GM18873 (cell line): ENCODE data around the gene ZNF451.
"Not testable (repeated sequence)": the region's sequence is repeated elsewhere in the genome, so short reads cannot be mapped to it uniquely, and the experiment has no call there.

Experiments used
- ATAC-seq: cut with Tn5 transposase; IDR thresholded peaks from one replicate; pipeline ENCODE4 v1.9.1; 2021; ENCODE audit warnings: mild to moderate bottlenecking, moderate library complexity, moderate number of reproducible peaks; ENCODE audit not compliant: unreplicated experiment, low FRiP score

ZNF451 gene

GRCh38 chr6:57090458-57091067 is 575 bp downstream of the ZNF451 start:
- peak; percentile 3 for ATAC-seq

DNA sequence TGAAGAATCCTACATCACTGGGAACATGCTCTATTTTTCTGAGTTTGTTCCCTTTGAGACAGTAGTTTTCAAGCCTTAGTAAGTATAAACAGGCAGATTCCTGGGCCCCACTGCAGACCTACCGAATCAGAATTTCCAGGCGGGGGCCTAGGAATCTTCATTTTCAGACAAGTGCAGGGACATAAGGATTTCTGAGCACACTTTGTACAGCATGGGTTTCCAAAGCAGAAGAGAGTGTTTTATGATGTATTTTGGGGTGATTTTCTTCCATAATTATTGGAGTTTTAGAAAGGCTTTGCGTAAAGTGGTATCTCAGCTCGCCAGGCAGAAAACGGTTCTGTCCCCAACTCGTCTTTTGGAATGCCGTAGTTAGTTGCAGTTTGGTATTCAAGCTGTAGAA is 1.4 kb downstream of the ZNF451 start:
- not testable (repeated sequence) for ATAC-seq

GRCh38 chr6:57094689-57095088 is 4.7 kb downstream of the ZNF451 start:
- no peak for ATAC-seq

DNA sequence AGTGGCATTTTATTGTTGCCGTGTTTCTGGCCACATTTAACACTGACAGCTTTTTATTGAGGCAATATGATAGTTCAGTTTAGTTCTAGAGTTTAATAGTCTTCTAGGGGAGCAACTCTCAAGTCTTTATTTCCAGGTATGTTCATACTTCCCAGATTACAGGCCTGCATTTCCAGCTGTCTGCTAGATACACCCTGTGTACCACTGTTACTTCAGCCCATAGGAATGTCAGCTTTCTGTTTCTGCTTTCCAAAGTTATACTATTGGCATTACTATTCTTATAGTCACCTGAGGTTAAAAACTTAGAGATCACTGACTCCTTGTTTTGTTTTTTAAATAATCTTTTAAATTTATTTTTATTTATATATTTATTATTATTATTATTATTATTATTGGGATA is 7.6 kb downstream of the ZNF451 start:
- ATAC-seq = no peak

GRCh38 chr6:57102976-57103375 is 13.0 kb downstream of the ZNF451 start:
- ATAC-seq = no peak

GRCh38 chr6:57104336-57104735 is 14.3 kb downstream of the ZNF451 start:
- ATAC-seq = no peak

DNA sequence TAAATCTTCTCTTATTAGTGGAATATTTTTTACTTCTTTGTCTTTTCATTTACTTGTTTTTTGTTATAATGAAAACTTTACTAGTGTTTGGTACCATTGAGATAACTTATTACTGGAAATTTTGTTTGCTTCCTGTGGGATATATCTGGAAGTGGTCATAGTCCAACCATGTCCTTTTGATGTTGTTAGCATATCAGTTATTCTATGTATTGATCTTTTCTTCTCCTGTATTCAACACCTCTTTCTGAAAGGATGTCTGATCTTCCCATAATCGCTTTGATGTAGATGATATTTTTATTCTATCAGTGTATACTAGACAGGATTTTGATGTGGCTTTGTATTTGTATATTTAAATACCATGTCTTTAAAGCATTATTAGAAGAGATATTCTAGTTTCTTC is 17.0 kb downstream of the ZNF451 start:
- no peak for ATAC-seq

DNA sequence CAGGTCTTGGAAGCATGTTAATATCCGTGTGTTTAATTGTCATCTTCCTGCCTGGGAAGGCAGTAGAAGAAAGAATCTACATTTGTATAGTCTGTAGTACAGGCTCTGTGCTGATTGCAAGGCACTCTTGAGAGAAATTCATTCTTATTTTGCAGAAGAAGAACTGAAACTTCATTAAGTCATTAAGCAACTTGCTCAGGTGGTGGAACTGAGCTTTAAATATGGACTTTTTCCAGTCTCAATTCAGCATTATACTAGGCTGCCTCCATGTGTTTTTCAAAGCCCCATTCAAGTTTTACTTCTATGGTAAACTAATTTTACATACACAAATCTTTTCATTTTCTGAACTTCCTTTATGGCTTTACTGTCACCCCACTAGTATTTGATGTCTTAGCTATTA is 18.7 kb downstream of the ZNF451 start:
- ATAC-seq = peak; percentile 94

DNA sequence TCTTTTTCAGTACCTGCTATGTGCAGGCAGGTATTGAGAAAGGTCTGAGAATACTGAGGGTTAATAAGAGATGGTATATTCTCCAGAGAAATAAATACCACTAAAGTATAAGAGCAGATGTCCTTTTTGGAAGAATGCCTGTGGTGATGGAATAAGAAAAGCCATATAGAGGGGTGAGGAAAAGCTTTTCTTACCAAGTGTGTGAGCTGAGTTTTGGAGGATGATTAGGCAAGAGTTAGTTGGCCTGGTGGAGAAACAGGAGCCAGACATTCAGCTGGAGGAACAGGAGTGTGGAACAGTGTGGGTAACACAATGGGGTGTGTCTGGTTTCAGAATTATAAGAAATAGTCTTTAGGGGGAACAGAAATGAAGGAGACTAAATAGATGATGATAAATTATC is 19.9 kb downstream of the ZNF451 start:
- ATAC-seq = no peak

GRCh38 chr6:57113105-57113504 is 23.1 kb downstream of the ZNF451 start:
- no peak for ATAC-seq

GRCh38 chr6:57116776-57117175 is 26.8 kb downstream of the ZNF451 start:
- ATAC-seq = no peak

GRCh38 chr6:57117796-57118195 is 27.8 kb downstream of the ZNF451 start:
- ATAC-seq = no peak

- ATAC-seq = no peak
These were observed 33.1 kb downstream of the ZNF451 start for GRCh38 chr6:57123111-57123510.

DNA sequence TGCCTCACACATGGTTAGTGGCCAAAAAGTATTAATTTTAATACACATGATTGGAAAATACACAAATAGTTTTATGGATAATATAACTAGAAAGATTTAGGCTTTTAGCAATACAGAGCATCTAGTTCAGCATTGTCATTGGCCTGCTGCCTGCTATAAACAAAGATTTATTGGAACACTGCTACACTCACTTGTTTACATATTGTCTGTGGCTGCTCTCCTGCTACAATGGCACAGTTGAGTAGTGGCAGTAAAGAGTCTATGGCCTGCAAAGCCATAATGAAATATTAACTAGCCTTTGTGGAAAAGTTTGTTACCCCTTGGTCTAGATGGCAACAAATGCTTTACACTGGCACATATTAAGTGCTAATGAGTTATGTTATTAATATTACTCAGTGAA is 37.8 kb downstream of the ZNF451 start:
- ATAC-seq = no peak

GRCh38 chr6:57130661-57131177 is 40.7 kb downstream of the ZNF451 start:
- no peak for ATAC-seq

DNA sequence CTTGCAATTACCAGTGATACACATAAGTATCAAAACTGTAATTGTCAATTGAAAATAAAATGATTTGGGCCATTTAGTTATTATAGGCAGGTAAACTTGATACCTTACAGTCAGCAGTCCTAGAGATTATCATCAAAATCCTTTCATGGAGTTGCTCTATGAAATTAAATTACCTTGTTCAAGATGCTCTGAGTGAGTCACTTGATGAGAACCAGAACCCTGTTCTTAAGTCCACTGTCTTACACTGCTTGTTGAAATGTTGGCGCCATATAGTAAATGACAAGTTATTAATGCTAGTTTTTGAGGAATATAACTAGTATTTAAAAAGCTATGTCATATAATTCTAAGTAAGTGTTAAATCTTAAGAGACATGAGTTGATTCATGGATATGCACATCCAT is 45.0 kb downstream of the ZNF451 start:
- no peak for ATAC-seq

DNA sequence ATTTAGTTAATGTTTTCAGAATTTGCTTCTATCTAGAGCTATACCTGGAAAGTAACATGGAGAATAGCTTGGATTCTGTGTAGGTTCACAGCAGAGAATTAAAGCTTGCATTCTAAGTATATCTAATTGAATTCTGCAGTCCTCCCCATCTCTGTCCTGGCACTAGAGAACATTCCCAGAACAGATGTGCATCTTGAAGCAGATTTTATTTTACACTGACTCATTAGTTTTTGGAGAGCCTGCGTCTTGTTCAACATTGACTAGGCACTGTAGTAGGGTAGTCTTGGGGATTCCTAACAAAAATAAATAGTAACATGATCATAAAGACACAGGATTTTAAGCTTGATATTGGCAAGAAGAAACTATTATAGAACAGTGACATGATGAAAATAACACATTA is 45.9 kb downstream of the ZNF451 start:
- ATAC-seq = no peak

DNA sequence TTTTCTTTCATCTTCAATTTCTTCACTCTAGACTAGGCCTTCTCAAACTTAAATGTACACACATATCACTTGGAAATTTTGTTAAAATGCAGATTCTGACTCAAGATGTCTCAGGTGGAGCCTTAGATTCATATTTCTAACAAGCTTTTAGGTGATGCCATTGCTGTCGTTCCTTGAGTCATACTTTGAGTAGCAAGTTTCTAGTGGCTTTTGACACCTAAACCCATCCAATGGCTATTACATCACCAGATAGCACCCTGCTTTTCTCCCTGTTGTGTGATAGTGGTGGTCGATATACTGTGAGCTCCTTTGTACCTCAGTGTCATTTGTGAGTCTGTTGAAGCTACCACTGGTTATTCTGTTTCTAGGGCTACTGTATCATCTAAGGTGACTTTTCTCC is 47.4 kb downstream of the ZNF451 start:
- ATAC-seq = no peak

GRCh38 chr6:57138026-57138425 is 48.0 kb downstream of the ZNF451 start:
- ATAC-seq = no peak

GRCh38 chr6:57141451-57142177 is 51.6 kb downstream of the ZNF451 start:
- no peak for ATAC-seq

DNA sequence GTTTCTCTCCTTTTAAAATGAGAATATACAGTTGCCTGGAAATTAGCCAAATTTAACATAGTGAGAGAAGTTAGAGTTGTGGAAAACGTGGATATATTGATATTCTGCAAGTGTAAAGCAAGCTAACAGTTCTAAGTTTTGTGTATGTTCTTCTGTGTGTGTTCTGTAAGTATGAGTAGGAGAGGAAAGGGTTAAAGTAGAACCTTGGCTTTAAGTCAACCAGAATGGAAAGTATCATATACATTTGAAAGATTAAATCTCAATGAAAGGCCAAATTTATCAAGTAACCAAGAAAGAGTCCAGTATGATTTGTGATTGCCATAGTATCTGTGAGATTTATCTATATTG is 52.2 kb downstream of the ZNF451 start:
- ATAC-seq = no peak

GRCh38 chr6:57143690-57144089 is 53.7 kb downstream of the ZNF451 start:
- no peak for ATAC-seq
